Measurements from ENCODE around the gene DPF3.

The DPF3 gene

GRCh38 chr14:72774141-72774540, 119.8 kb downstream of the DPF3 start:
- ChIA-PET POLR2A (interaction anchor here (0.7 kb wide), 1 partner anchor 20 kb away, joined by 3 read pairs; no protein-coding TSS in a partner anchor), CTCF (no interaction called here)
- no peak for DNase-seq (ENCODE audit: extremely low spot score)
- TF ChIP-seq ZNF384 (IDR thresholded peaks at IDR 0.05) (no peak), HDGF (IDR thresholded peaks at IDR 0.05; ENCODE audit: borderline replicate concordance) (no peak), BHLHE40 (IDR thresholded peaks at IDR 0.05; ENCODE audit: borderline replicate concordance) (no peak), ELF4 (IDR thresholded peaks at IDR 0.05) (no peak), FOXK2 (IDR thresholded peaks at IDR 0.05) (no peak), NFRKB (IDR thresholded peaks at IDR 0.05) (no peak), TARDBP (IDR thresholded peaks at IDR 0.05) (no peak), SP1 (IDR thresholded peaks at IDR 0.05) (no peak), L3MBTL2 (conservative IDR thresholded peaks at IDR 0.05) (no peak), FOXM1 (IDR thresholded peaks at IDR 0.05; ENCODE audit: borderline replicate concordance) (no peak), CTBP1 (IDR thresholded peaks at IDR 0.05; ENCODE audit: borderline replicate concordance) (no peak), SUZ12 (IDR thresholded peaks at IDR 0.05) (no peak), LEF1 (IDR thresholded peaks at IDR 0.05; ENCODE audit: borderline replicate concordance) (no peak), ARNT (IDR thresholded peaks at IDR 0.05) (no peak), FOXA1 (IDR thresholded peaks at IDR 0.05) (no peak)
- TF ChIP-seq, protein P1, sequence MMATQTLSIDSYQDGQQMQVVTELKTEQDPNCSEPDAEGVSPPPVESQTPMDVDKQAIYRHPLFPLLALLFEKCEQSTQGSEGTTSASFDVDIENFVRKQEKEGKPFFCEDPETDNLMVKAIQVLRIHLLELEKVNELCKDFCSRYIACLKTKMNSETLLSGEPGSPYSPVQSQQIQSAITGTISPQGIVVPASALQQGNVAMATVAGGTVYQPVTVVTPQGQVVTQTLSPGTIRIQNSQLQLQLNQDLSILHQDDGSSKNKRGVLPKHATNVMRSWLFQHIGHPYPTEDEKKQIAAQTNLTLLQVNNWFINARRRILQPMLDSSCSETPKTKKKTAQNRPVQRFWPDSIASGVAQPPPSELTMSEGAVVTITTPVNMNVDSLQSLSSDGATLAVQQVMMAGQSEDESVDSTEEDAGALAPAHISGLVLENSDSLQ (IDR thresholded peaks at IDR 0.05): no peak

DNA sequence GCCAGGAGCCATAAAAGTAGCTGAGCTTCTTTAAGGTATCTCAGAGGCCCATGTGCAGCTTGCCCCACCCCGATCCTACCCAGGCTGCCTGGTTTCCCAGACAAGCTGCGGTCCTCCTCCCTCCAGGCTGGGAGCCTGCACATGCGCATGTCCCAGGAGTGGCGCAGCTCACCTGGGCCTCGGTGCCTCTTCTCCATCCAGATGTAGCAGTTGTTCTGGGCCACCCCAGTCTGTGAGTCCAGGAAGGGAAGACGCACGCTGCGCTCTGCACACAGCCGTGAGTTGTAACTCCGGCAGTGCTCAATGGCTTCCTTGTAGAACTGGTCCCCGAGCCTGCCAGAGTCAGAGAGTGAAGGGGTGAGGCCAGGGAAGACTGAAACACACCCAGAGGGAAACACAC, 122.3 kb downstream of the DPF3 start:
- TF ChIP-seq FOXK2 (IDR thresholded peaks at IDR 0.05) (no peak), HDGF (IDR thresholded peaks at IDR 0.05; ENCODE audit: borderline replicate concordance) (no peak), BHLHE40 (IDR thresholded peaks at IDR 0.05; ENCODE audit: borderline replicate concordance) (no peak), ARNT (IDR thresholded peaks at IDR 0.05) (no peak), FOXM1 (IDR thresholded peaks at IDR 0.05; ENCODE audit: borderline replicate concordance) (no peak), FOXA1 (IDR thresholded peaks at IDR 0.05) (no peak), LEF1 (IDR thresholded peaks at IDR 0.05; ENCODE audit: borderline replicate concordance) (no peak), L3MBTL2 (conservative IDR thresholded peaks at IDR 0.05) (no peak), NFRKB (IDR thresholded peaks at IDR 0.05) (no peak), ELF4 (IDR thresholded peaks at IDR 0.05) (no peak), SUZ12 (IDR thresholded peaks at IDR 0.05) (no peak)
- ChIA-PET POLR2A (no interaction called here), CTCF (no interaction called here)
- DNase-seq (ENCODE audit: extremely low spot score): no peak

DNA sequence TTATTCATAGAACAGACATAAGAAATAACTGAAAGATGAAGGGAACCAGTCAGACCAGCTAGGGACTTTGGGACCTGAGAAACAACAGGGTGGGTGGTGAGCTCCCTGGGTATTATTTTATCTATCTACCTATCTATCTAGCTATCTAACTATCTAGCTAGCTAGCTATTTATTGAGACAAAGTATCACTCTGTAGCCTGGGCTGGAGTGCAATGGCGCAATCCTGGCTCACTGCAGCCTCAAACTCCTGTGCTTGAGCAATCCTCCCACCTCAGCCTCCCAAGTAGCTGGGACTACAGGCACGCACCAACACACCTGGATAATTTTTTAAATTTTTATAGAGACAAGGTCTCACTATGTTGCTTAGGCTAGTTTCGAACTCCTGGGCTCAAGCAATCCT, 127.6 kb downstream of the DPF3 start:
- no peak for DNase-seq (ENCODE audit: extremely low spot score)
- CTCF ChIA-PET: no interaction called here
- no peak for TF ChIP-seq HDGF (IDR thresholded peaks at IDR 0.05; ENCODE audit: borderline replicate concordance)
- no peak for TF ChIP-seq ZNF384 (IDR thresholded peaks at IDR 0.05)
- TF ChIP-seq TARDBP (IDR thresholded peaks at IDR 0.05): no peak
- TF ChIP-seq, protein P1 (IDR thresholded peaks at IDR 0.05): no peak
- TF ChIP-seq BHLHE40 (IDR thresholded peaks at IDR 0.05; ENCODE audit: borderline replicate concordance): no peak
- no peak for TF ChIP-seq LEF1 (IDR thresholded peaks at IDR 0.05; ENCODE audit: borderline replicate concordance)
- no peak for TF ChIP-seq SP1 (IDR thresholded peaks at IDR 0.05)
- TF ChIP-seq L3MBTL2 (conservative IDR thresholded peaks at IDR 0.05): no peak
- TF ChIP-seq FOXA1 (IDR thresholded peaks at IDR 0.05): no peak
- TF ChIP-seq CTBP1 (IDR thresholded peaks at IDR 0.05; ENCODE audit: borderline replicate concordance): no peak
- no peak for TF ChIP-seq NFRKB (IDR thresholded peaks at IDR 0.05)
- TF ChIP-seq ARNT (IDR thresholded peaks at IDR 0.05): no peak
- TF ChIP-seq ELF4 (IDR thresholded peaks at IDR 0.05): no peak
- TF ChIP-seq FOXK2 (IDR thresholded peaks at IDR 0.05): no peak
- TF ChIP-seq FOXM1 (IDR thresholded peaks at IDR 0.05; ENCODE audit: borderline replicate concordance): no peak
- TF ChIP-seq SUZ12 (IDR thresholded peaks at IDR 0.05): no peak
- POLR2A ChIA-PET: no interaction called here

GRCh38 chr14:72763892-72764291, 130.0 kb downstream of the DPF3 start:
- ChIA-PET POLR2A (no interaction called here), CTCF (no interaction called here)
- no peak for DNase-seq (ENCODE audit: extremely low spot score)
- TF ChIP-seq L3MBTL2 (conservative IDR thresholded peaks at IDR 0.05): no peak
- TF ChIP-seq BHLHE40 (IDR thresholded peaks at IDR 0.05; ENCODE audit: borderline replicate concordance): no peak
- TF ChIP-seq NFRKB (IDR thresholded peaks at IDR 0.05): no peak
- TF ChIP-seq, protein P1 (IDR thresholded peaks at IDR 0.05): no peak
- TF ChIP-seq SP1 (IDR thresholded peaks at IDR 0.05): no peak
- TF ChIP-seq TARDBP (IDR thresholded peaks at IDR 0.05): no peak

DNA sequence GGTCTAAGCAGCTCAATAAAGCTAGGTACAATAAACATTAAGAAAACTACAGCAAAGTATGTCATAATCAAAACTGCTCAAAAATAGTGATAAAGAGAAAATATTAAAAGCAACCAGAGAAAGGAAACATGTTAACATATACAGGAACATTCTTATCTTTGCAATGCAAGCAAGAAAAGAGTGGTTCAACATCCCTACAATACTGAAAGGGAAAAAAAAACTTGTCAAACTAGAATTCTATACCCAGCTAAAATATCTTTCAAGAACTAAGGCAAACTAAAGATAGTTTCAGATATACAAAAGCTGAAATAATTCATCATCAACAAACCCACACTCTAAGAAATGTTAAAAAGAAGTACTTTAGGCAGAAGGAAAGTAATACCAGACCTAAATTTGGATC, 134.2 kb downstream of the DPF3 start:
- TF ChIP-seq FOXK2 (IDR thresholded peaks at IDR 0.05) (no peak), SUZ12 (IDR thresholded peaks at IDR 0.05) (no peak), CTBP1 (IDR thresholded peaks at IDR 0.05; ENCODE audit: borderline replicate concordance) (no peak), LEF1 (IDR thresholded peaks at IDR 0.05; ENCODE audit: borderline replicate concordance) (no peak), L3MBTL2 (conservative IDR thresholded peaks at IDR 0.05) (no peak), HDGF (IDR thresholded peaks at IDR 0.05; ENCODE audit: borderline replicate concordance) (no peak), NFRKB (IDR thresholded peaks at IDR 0.05) (no peak), ARNT (IDR thresholded peaks at IDR 0.05) (no peak), ELF4 (IDR thresholded peaks at IDR 0.05) (no peak), SP1 (IDR thresholded peaks at IDR 0.05) (no peak), BHLHE40 (IDR thresholded peaks at IDR 0.05; ENCODE audit: borderline replicate concordance) (no peak), FOXM1 (IDR thresholded peaks at IDR 0.05; ENCODE audit: borderline replicate concordance) (no peak), ZNF384 (IDR thresholded peaks at IDR 0.05) (no peak), TARDBP (IDR thresholded peaks at IDR 0.05) (no peak)
- TF ChIP-seq, protein P1 (IDR thresholded peaks at IDR 0.05): no peak
- POLR2A ChIA-PET: no interaction called here
- CTCF ChIA-PET: no interaction called here

More for the DNA sequence above, 134.2 kb downstream of the DPF3 start:
- DNase-seq (ENCODE audit: extremely low spot score): no peak

Data from HEK293T (cell line).